A673 (cell line): ENCODE data around the gene BAIAP2L1. TPM values are rescaled to one million over a fixed set of nuclear protein-coding genes. Genes with fewer than 3 reads are reported as not detected.

Source experiments
- BruUV-seq: library from RNA; stranded (reverse); fragments of 400-500 nt; replicated peaks from 2 replicates; lab custom pipeline; 2021; lab: Mats Ljungman, UMichigan
- CTCF ChIA-PET: fragments of 300-600 bp; sonication (Branson Sonifier 250); formaldehyde crosslinking; loops from one replicate; lab custom pipeline; 2022; ENCODE audit warnings: antibody characterized with exemption; lab: Charles Lee
- POLR2A ChIA-PET: fragments of 300-600 bp; sonication (Branson Sonifier 250); formaldehyde crosslinking; loops from one replicate; lab custom pipeline; 2022; ENCODE audit warnings: antibody characterized with exemption; ENCODE audit not compliant: low non-redundant PET; lab: Charles Lee
- DNase-seq: peaks from one replicate; pipeline ENCODE4 v3.0.0-alpha.2; 2015; ENCODE audit warnings: low spot score
- H3K27ac ChIP-seq: fragments of 200-600 bp; sonication (generic); 2 replicates; pipeline ENCODE4 v1.5.1; 2016; ENCODE audit warnings: mixed run types, low read depth, mild to moderate bottlenecking, mixed read lengths, antibody characterized with exemption, low read length; ENCODE audit not compliant: poor library complexity, severe bottlenecking
- H3K27me3 ChIP-seq: fragments of 200-600 bp; sonication (generic); replicated peaks from 2 replicates; pipeline ENCODE4 v1.6.1; 2017; ENCODE audit warnings: mixed run types, low read depth, mild to moderate bottlenecking, mixed read lengths, antibody characterized with exemption, low read length; ENCODE audit not compliant: insufficient read depth, poor library complexity
- H3K36me3 ChIP-seq: fragments of 200-600 bp; sonication (generic); 2 replicates; pipeline ENCODE4 v1.6.1; 2016; ENCODE audit warnings: mixed run types, mild to moderate bottlenecking, mixed read lengths, antibody characterized with exemption, low read length; ENCODE audit not compliant: insufficient read depth, poor library complexity, severe bottlenecking
- H3K4me1 ChIP-seq: fragments of 200-600 bp; sonication (generic); 2 replicates; pipeline ENCODE4 v1.6.1; 2017; ENCODE audit warnings: mixed run types, mild to moderate bottlenecking, mixed read lengths, antibody characterized with exemption, low read length; ENCODE audit not compliant: insufficient read depth, poor library complexity, severe bottlenecking
- H3K4me3 ChIP-seq: fragments of 200-600 bp; sonication (generic); 2 replicates; pipeline ENCODE4 v1.5.1; 2016; ENCODE audit warnings: low read depth, mixed run types, mild to moderate bottlenecking, mixed read lengths, low read length; ENCODE audit not compliant: poor library complexity, severe bottlenecking
- H3K9me3 ChIP-seq: fragments of 200-600 bp; sonication (generic); 2 replicates; pipeline ENCODE4 v1.6.1; 2016; ENCODE audit warnings: mixed run types, low read depth, mild to moderate bottlenecking, mixed read lengths, antibody characterized with exemption, low read length; ENCODE audit not compliant: poor library complexity, severe bottlenecking
- EZH2 ChIP-seq: fragments of 200-600 bp; sonication (generic); IDR thresholded peaks from 2 replicates; pipeline ENCODE4 v1.6.1; 2017; ENCODE audit warnings: borderline replicate concordance, low read depth, mild to moderate bottlenecking, mixed read lengths, antibody characterized with exemption, low read length; ENCODE audit not compliant: poor library complexity, severe bottlenecking
- intact Hi-C: fragments of 100-400 bp; cut with micrococcal nuclease; formaldehyde crosslinking; loops from one replicate; pipeline ENCODE4 v1.10.0; 2022; ENCODE audit not compliant: unreplicated experiment
- total RNA-seq: library from RNA; stranded (reverse); gene quantifications from 2 replicates; pipeline ENCODE4 v1.2.3, GENCODE V29; 2021
- TF ChIP-seq, protein P1 (sequence below): fragments of 300-800, 200-600 bp; sonication (generic); conservative IDR thresholded peaks from 2 replicates; pipeline ENCODE4 v1.5.1; 2017; ENCODE audit warnings: low read depth, mild to moderate bottlenecking, antibody characterized with exemption, low read length, moderate library complexity, mixed read lengths

Gene BAIAP2L1
- total RNA-seq, 1 experiment from 2014 or later = 0.77 TPM

DNA sequence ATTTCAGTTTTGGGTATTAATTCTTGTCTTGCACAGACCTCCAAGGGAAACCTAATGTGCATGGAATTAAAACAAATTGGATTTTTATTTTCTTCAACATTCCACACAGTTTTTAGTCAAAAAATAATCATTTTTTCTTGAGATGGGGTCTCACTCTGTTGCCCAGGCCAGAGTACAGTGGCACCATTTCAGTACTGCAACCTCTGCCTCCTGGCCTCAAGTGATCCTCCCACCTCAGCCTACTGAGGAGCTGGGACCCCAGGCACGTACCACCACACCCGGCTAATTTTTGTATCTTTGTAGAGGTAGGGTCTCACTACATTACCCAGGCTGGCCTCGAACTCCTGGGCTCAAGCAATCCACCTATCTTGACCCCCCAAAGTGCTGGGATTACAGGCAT, 4.9 kb downstream of the BAIAP2L1 start:
- no peaks in the 10 kb centered on the region for H3K36me3 ChIP-seq
- H3K27me3 ChIP-seq = peaks cover 6% of the 10 kb centered on the region
- ChIA-PET POLR2A (interaction anchor here (0.6 kb wide), 1 partner anchor 82 kb away, joined by 3 read pairs; no protein-coding TSS in a partner anchor), CTCF (no interaction called here)
- no peaks in the 10 kb centered on the region for H3K4me1 ChIP-seq
- no TSS peak for BruUV-seq
- DNase-seq = no peak
- no peaks in the 10 kb centered on the region for H3K9me3 ChIP-seq
- intact Hi-C loops = no loop called here
- H3K27ac ChIP-seq = no peak overlapping the region
- H3K4me3 ChIP-seq = no peak overlapping the region
- TF ChIP-seq, protein P1, sequence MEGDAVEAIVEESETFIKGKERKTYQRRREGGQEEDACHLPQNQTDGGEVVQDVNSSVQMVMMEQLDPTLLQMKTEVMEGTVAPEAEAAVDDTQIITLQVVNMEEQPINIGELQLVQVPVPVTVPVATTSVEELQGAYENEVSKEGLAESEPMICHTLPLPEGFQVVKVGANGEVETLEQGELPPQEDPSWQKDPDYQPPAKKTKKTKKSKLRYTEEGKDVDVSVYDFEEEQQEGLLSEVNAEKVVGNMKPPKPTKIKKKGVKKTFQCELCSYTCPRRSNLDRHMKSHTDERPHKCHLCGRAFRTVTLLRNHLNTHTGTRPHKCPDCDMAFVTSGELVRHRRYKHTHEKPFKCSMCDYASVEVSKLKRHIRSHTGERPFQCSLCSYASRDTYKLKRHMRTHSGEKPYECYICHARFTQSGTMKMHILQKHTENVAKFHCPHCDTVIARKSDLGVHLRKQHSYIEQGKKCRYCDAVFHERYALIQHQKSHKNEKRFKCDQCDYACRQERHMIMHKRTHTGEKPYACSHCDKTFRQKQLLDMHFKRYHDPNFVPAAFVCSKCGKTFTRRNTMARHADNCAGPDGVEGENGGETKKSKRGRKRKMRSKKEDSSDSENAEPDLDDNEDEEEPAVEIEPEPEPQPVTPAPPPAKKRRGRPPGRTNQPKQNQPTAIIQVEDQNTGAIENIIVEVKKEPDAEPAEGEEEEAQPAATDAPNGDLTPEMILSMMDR = no peak
- TF ChIP-seq EZH2 = no peak

DNA sequence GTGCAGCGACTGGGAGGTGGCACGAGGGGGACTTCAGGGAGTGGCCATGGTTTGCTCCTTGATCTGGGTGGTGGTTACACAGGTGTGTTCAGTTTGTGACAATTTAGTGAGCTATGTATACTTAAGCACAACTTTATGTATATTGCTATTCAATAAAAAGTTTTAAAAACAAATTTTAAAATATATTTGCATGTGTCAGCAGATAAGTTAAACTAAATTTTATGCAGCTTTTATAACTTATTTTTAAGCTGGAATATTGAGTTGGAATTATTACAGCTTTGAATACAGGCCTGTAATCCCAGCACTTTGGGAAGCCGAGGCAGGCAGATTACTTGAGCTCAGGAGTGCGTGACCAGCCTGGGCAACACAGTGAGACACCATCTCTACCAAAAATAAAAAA, 5.4 kb downstream of the BAIAP2L1 start:
- Histone ChIP-seq H3K4me3 (no peak overlapping the region), H3K27ac (no peak overlapping the region), H3K9me3 (no peaks in the 10 kb centered on the region), H3K4me1 (no peaks in the 10 kb centered on the region), H3K36me3 (no peaks in the 10 kb centered on the region), H3K27me3 (peaks cover 6% of the 10 kb centered on the region)
- intact Hi-C loops = no loop called here
- TF ChIP-seq, protein P1 = no peak
- TF ChIP-seq EZH2 = no peak
- no TSS peak for BruUV-seq
- ChIA-PET CTCF (no interaction called here), POLR2A (interaction anchor here (0.6 kb wide), 1 partner anchor 82 kb away, joined by 3 read pairs; no protein-coding TSS in a partner anchor)
- DNase-seq = no peak

DNA sequence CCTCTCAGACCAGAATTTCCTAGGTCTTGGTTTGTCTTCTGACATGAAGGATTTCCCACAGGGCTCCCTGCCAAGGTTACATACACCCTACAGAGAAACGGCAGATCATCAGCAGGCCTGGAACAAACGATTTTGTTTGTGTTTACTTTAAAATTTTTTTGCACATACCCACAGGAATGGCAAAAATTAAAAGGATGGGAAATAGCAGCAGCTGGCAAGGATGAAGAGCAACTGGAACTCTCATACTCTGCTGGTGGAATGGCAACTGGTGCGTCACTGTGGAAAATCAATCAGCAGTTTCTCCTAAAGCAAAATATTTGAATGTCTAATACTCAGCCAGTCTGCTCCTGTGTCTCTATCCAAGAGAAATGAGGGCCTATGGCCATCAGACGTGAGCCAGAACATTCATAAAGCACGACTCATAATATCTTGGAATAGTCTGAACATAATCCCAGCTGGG, 6.5 kb downstream of the BAIAP2L1 start:
- BruUV-seq = no TSS peak
- no peak overlapping the region for H3K27ac ChIP-seq
- peaks cover under 1% of the 10 kb centered on the region for H3K27me3 ChIP-seq
- no peaks in the 10 kb centered on the region for H3K4me1 ChIP-seq
- no peak for DNase-seq
- TF ChIP-seq, protein P1 = no peak
- no peak for TF ChIP-seq EZH2
- POLR2A ChIA-PET = no interaction called here
- CTCF ChIA-PET = no interaction called here
- H3K36me3 ChIP-seq = no peaks in the 10 kb centered on the region
- no peak overlapping the region for H3K4me3 ChIP-seq
- intact Hi-C loops = no loop called here
- no peaks in the 10 kb centered on the region for H3K9me3 ChIP-seq
